Fibroblast of skin of back (primary cell): Measurements from ENCODE around the gene ELOVL1.

Experiments
- DNase-seq: peaks from one replicate; pipeline ENCODE4 v3.0.0-alpha.2; 2013

ELOVL1 gene

GRCh38 chr1:43324810-43325209 is 43.0 kb downstream of the ELOVL1 start:
- peak; percentile 13 for DNase-seq

- no peak for DNase-seq
These were observed 45.3 kb downstream of the ELOVL1 start for GRCh38 chr1:43322506-43322905.

- no peak for DNase-seq
These were observed 46.4 kb downstream of the ELOVL1 start for GRCh38 chr1:43321331-43321891.

- no peak for DNase-seq
These were observed 48.0 kb downstream of the ELOVL1 start for GRCh38 chr1:43319766-43320165.

- no peak for DNase-seq
These were observed 48.5 kb downstream of the ELOVL1 start for GRCh38 chr1:43319288-43319687.

- DNase-seq: no peak
These were observed 49.0 kb downstream of the ELOVL1 start for GRCh38 chr1:43318831-43319230.

- DNase-seq: no peak
These were observed 49.9 kb downstream of the ELOVL1 start for GRCh38 chr1:43317817-43318471.

GRCh38 chr1:43316738-43317520 is 50.9 kb downstream of the ELOVL1 start:
- no peak for DNase-seq

GRCh38 chr1:43315963-43316737 is 51.7 kb downstream of the ELOVL1 start:
- DNase-seq: no peak

GRCh38 chr1:43315481-43315880 is 52.3 kb downstream of the ELOVL1 start:
- no peak for DNase-seq

- DNase-seq: no peak
These were observed 53.6 kb downstream of the ELOVL1 start for GRCh38 chr1:43314233-43314632.

GRCh38 chr1:43313771-43314170 is 54.0 kb downstream of the ELOVL1 start:
- no peak for DNase-seq
